Activated T-helper 1 cell treated with Interleukin-2 at 50 U/mL for 16 hours (primary cell): ENCODE measurements around the gene SLC49A4.

ENCODE experiments used
- DNase-seq: peaks from one replicate; pipeline ENCODE4 v3.0.0-alpha.2; 2020; ENCODE audit warnings: low read depth

SLC49A4 gene

GRCh38 chr3:122858373-122858772, 63.5 kb downstream of the SLC49A4 start:
- DNase-seq = no peak

GRCh38 chr3:122859021-122859805, 64.3 kb downstream of the SLC49A4 start:
- no peak for DNase-seq

GRCh38 chr3:122862381-122862780, 67.5 kb downstream of the SLC49A4 start:
- DNase-seq = no peak

GRCh38 chr3:122864498-122864897, 69.6 kb downstream of the SLC49A4 start:
- DNase-seq = no peak

GRCh38 chr3:122868322-122868721, 73.5 kb downstream of the SLC49A4 start:
- no peak for DNase-seq

GRCh38 chr3:122873741-122874515, 79.1 kb downstream of the SLC49A4 start:
- DNase-seq = no peak

- DNase-seq = no peak
Measured at GRCh38 chr3:122875547-122876127, 80.8 kb downstream of the SLC49A4 start.

GRCh38 chr3:122880173-122880572, 85.3 kb downstream of the SLC49A4 start:
- DNase-seq = no peak

GRCh38 chr3:122880624-122881023, 85.8 kb downstream of the SLC49A4 start:
- DNase-seq = no peak

- DNase-seq = no peak
Measured at GRCh38 chr3:122882361-122882947, 87.6 kb downstream of the SLC49A4 start.

- no peak for DNase-seq
Measured at GRCh38 chr3:122886251-122886650, 91.4 kb downstream of the SLC49A4 start.

- no peak for DNase-seq
Measured at GRCh38 chr3:122886946-122887345, 92.1 kb downstream of the SLC49A4 start.

- no peak for DNase-seq
Measured at GRCh38 chr3:122890077-122890719, 95.3 kb downstream of the SLC49A4 start.

- no peak for DNase-seq
Measured at GRCh38 chr3:122890720-122891220, 95.9 kb downstream of the SLC49A4 start.

GRCh38 chr3:122892118-122892960, 97.5 kb downstream of the SLC49A4 start:
- no peak for DNase-seq

- DNase-seq = no peak
Measured at GRCh38 chr3:122893282-122893681, 98.4 kb downstream of the SLC49A4 start.

- no peak for DNase-seq
Measured at GRCh38 chr3:122893754-122894668, 99.1 kb downstream of the SLC49A4 start.

- no peak for DNase-seq
Measured at GRCh38 chr3:122898298-122898697, 103.4 kb downstream of the SLC49A4 start.

GRCh38 chr3:122902326-122902725, 107.5 kb downstream of the SLC49A4 start:
- DNase-seq = no peak

GRCh38 chr3:122903171-122903570, 108.3 kb downstream of the SLC49A4 start:
- DNase-seq = no peak
